ENCODE data around the gene TIMP2. TPM values are rescaled to one million over a fixed set of nuclear protein-coding genes. Genes with fewer than 3 reads are reported as not detected.

TIMP2 gene
- total and polyA plus RNA-seq, 2 of the 13 experiments (the other 11 are each of a cell fraction or from before 2014, with no cell fraction given) = 3.8 to 8.5 TPM

DNA sequence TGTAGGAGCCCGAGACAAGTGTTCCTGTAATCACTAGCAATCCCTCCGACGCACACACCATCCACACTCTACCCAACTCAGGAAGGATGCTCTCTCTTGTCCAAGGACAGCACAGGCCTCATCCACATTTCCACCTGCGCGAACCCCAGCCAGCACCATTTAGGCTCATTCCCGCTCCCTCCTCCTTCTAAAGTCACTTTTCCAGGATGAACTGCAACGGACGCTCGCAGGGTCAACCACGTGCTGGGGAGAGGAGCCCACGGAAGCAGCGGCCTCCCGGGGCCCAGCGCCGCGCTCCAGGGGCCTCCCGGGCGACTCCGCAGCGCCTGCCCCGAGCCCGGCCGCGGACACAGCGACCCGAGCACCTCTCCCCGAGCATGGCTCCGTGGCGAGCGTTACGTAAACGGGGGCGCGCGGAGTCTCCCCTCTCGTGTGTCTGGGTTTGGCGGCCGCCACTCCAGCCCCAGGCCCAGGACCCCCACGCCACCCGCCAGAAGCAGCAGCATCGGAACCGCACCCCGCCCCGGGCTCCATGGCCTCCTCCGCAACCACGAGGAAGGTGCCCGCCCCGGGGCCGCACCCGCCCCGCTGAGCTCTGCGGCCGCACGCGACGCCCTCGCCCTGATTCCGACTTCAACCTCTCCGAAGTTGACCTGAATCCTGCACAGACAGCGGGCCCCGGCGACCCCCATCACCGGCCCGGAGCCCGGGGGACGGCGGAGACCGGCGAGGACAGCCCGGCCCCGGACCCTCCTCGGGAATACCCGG, 85.2 kb downstream of the TIMP2 start (continued):
- TF ChIP-seq SP5 (CRISPR knock-in tag; IDR thresholded peaks at IDR 0.05; ENCODE audit: borderline replicate concordance, low read depth) = no peak
- TF ChIP-seq RARA (CRISPR knock-in tag; IDR thresholded peaks at IDR 0.05) = 0 out of 2 replicates have a peak, but pooled peaks have one; percentile 13
- no peak for TF ChIP-seq CEBPB (IDR thresholded peaks at IDR 0.05; ENCODE audit: borderline replicate concordance, low read depth, low read length)
- no peak for TF ChIP-seq TRIM24 (CRISPR knock-in tag; IDR thresholded peaks at IDR 0.05)
- TF ChIP-seq ZBTB3 (CRISPR knock-in tag; IDR thresholded peaks at IDR 0.05; ENCODE audit: borderline replicate concordance, low read depth) = no peak
- TF ChIP-seq ZNF3 (CRISPR knock-in tag; IDR thresholded peaks at IDR 0.05) = no peak
- peak; percentile 34 for TF ChIP-seq TBX2 (CRISPR knock-in tag; IDR thresholded peaks at IDR 0.05; ENCODE audit: borderline replicate concordance)
- TF ChIP-seq, protein P1, sequence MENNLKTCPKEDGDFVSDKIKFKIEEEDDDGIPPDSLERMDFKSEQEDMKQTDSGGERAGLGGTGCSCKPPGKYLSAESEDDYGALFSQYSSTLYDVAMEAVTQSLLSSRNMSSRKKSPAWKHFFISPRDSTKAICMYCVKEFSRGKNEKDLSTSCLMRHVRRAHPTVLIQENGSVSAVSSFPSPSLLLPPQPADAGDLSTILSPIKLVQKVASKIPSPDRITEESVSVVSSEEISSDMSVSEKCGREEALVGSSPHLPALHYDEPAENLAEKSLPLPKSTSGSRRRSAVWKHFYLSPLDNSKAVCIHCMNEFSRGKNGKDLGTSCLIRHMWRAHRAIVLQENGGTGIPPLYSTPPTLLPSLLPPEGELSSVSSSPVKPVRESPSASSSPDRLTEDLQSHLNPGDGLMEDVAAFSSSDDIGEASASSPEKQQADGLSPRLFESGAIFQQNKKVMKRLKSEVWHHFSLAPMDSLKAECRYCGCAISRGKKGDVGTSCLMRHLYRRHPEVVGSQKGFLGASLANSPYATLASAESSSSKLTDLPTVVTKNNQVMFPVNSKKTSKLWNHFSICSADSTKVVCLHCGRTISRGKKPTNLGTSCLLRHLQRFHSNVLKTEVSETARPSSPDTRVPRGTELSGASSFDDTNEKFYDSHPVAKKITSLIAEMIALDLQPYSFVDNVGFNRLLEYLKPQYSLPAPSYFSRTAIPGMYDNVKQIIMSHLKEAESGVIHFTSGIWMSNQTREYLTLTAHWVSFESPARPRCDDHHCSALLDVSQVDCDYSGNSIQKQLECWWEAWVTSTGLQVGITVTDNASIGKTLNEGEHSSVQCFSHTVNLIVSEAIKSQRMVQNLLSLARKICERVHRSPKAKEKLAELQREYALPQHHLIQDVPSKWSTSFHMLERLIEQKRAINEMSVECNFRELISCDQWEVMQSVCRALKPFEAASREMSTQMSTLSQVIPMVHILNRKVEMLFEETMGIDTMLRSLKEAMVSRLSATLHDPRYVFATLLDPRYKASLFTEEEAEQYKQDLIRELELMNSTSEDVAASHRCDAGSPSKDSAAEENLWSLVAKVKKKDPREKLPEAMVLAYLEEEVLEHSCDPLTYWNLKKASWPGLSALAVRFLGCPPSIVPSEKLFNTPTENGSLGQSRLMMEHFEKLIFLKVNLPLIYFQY (CRISPR knock-in tag; IDR thresholded peaks at IDR 0.05; ENCODE audit: borderline replicate concordance) = no peak
- TF ChIP-seq ZNF589 (CRISPR knock-in tag; conservative IDR thresholded peaks at IDR 0.05) = no peak
- TF ChIP-seq, protein P2, sequence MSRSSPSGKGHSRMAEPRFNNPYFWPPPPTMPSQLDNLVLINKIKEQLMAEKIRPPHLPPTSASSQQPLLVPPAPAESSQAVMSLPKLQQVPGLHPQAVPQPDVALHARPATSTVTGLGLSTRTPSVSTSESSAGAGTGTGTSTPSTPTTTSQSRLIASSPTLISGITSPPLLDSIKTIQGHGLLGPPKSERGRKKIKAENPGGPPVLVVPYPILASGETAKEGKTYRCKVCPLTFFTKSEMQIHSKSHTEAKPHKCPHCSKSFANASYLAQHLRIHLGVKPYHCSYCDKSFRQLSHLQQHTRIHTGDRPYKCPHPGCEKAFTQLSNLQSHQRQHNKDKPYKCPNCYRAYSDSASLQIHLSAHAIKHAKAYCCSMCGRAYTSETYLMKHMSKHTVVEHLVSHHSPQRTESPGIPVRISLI (CRISPR knock-in tag; IDR thresholded peaks at IDR 0.05; ENCODE audit: borderline replicate concordance) = no peak
- TF ChIP-seq, protein P3, sequence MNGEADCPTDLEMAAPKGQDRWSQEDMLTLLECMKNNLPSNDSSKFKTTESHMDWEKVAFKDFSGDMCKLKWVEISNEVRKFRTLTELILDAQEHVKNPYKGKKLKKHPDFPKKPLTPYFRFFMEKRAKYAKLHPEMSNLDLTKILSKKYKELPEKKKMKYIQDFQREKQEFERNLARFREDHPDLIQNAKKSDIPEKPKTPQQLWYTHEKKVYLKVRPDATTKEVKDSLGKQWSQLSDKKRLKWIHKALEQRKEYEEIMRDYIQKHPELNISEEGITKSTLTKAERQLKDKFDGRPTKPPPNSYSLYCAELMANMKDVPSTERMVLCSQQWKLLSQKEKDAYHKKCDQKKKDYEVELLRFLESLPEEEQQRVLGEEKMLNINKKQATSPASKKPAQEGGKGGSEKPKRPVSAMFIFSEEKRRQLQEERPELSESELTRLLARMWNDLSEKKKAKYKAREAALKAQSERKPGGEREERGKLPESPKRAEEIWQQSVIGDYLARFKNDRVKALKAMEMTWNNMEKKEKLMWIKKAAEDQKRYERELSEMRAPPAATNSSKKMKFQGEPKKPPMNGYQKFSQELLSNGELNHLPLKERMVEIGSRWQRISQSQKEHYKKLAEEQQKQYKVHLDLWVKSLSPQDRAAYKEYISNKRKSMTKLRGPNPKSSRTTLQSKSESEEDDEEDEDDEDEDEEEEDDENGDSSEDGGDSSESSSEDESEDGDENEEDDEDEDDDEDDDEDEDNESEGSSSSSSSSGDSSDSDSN (CRISPR knock-in tag; IDR thresholded peaks at IDR 0.05) = peak; percentile 29; the same call in 1 of the 2 replicates
- TF ChIP-seq RELA (CRISPR knock-in tag; IDR thresholded peaks at IDR 0.05) = no peak
- peak; percentile 32 for TF ChIP-seq ZNF468 (CRISPR knock-in tag; IDR thresholded peaks at IDR 0.05)
- TF ChIP-seq KLF6 (CRISPR knock-in tag; IDR thresholded peaks at IDR 0.05) = no peak; the same call in 1 of the 2 replicates
- TF ChIP-seq, protein P4, sequence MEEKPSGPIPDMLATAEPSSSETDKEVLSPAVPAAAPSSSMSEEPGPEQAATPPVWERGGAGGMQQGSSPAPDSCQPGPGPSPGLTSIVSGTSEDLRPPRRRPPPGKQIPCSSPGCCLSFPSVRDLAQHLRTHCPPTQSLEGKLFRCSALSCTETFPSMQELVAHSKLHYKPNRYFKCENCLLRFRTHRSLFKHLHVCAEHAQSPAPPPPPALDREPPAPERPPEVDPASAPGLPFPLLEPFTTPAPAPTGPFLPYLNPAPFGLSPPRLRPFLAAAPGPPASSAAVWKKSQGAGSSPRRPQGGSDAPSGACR (CRISPR knock-in tag; IDR thresholded peaks at IDR 0.05) = peak; percentile 84; the same call in 1 of the 2 replicates
- TF ChIP-seq SMC3 (IDR thresholded peaks at IDR 0.05; ENCODE audit: low read length) = no peak
- peak; percentile 65; the same call in 1 of the 2 replicates for TF ChIP-seq SAP130 (CRISPR knock-in tag; IDR thresholded peaks at IDR 0.05; ENCODE audit: low read depth)
- TF ChIP-seq, protein P5, sequence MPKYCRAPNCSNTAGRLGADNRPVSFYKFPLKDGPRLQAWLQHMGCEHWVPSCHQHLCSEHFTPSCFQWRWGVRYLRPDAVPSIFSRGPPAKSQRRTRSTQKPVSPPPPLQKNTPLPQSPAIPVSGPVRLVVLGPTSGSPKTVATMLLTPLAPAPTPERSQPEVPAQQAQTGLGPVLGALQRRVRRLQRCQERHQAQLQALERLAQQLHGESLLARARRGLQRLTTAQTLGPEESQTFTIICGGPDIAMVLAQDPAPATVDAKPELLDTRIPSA (CRISPR knock-in tag; IDR thresholded peaks at IDR 0.05; ENCODE audit: borderline replicate concordance) = 0 out of 2 replicates have a peak, but pooled peaks have one; percentile 37
- 0 out of 2 replicates have a peak, but pooled peaks have one; percentile 19 for TF ChIP-seq ZNF670 (CRISPR knock-in tag; IDR thresholded peaks at IDR 0.05; ENCODE audit: borderline replicate concordance)
- peak; percentile 61; the same call in 1 of the 2 replicates for TF ChIP-seq NFKB2 (CRISPR knock-in tag; IDR thresholded peaks at IDR 0.05; ENCODE audit: borderline replicate concordance)
- peak; percentile 29; the same call in 1 of the 2 replicates for TF ChIP-seq ZNF263 (CRISPR knock-in tag; IDR thresholded peaks at IDR 0.05)
